GM12878 (cell line): ENCODE measurements around the gene FRAS1. TPM values are rescaled to one million over a fixed set of nuclear protein-coding genes. Genes with fewer than 3 reads are reported as not detected.

Experiments used
- ATAC-seq: fragments of 200-7000 bp; cut with Tn5 transposase; 3 replicates; pipeline ENCODE4 v1.9.1; 2020; ENCODE audit warnings: mild to moderate bottlenecking, moderate library complexity
- BruUV-seq: library from RNA; stranded (reverse); fragments of 400-500 nt; replicated peaks from 2 replicates; lab custom pipeline; 2021; lab: Mats Ljungman, UMichigan
- CTCF ChIA-PET: fragments of 300-600 bp; sonication (Branson Sonifier 250); formaldehyde crosslinking; extraction: SDS; loops from one replicate; lab custom pipeline; 2021; ENCODE audit warnings: inconsistent platforms; lab: Yijun Ruan, JAX
- POLR2A ChIA-PET: fragments of 350-600 bp; formaldehyde crosslinking; extraction: SDS; loops from one replicate; lab custom pipeline; 2021; ENCODE audit warnings: inconsistent platforms; lab: Charles Lee
- RAD21 ChIA-PET: fragments of 300-600 bp; sonication (Branson Sonifier 250); formaldehyde crosslinking; loops from one replicate; lab custom pipeline; 2023; ENCODE audit warnings: antibody characterized with exemption; ENCODE audit not compliant: unreplicated experiment; lab: Charles Lee
- SMC1A ChIA-PET: fragments of 300-600 bp; sonication (Branson Sonifier 250); formaldehyde crosslinking; loops from one replicate; lab custom pipeline; 2023; ENCODE audit not compliant: unreplicated experiment, uncharacterized antibody; lab: Charles Lee
- DNase-seq: peaks from one replicate; pipeline ENCODE4 v3.0.0-alpha.2; 2011; ENCODE audit warnings: low read depth, low spot score
- FAIRE-seq: peaks from 3 replicates; lab custom pipeline; 2011; peaks lifted over from hg19 to GRCh38; lab: Jason Lieb, UNC
- H2AFZ ChIP-seq: 2 replicates; pipeline ENCODE4 v1.6.0; 2011; ENCODE audit warnings: low read depth, low read length, control low read depth; ENCODE audit not compliant: control insufficient read depth
- H3K27ac ChIP-seq: 2 replicates; pipeline ENCODE4 v1.5.1; 2011; ENCODE audit warnings: control low read depth; ENCODE audit not compliant: control insufficient read depth, insufficient read depth
- H3K27me3 ChIP-seq, 2 experiments: replicated peaks in 1 of 2; 2 replicates each; pipeline versions ENCODE4 v1.6.0 to v1.6.1; 2011; ENCODE audit warnings: low read length in 1 of 2; ENCODE audit not compliant: control insufficient read depth in 2 of 2, insufficient read depth in 2 of 2
- H3K36me3 ChIP-seq, 2 experiments: 2 replicates each; pipeline ENCODE4 v1.5.1; 2011; ENCODE audit warnings: low read length in 1 of 2; ENCODE audit not compliant: control insufficient read depth in 2 of 2, insufficient read depth in 2 of 2
- H3K4me1 ChIP-seq: 2 replicates; pipeline ENCODE4 v1.6.1; 2011; ENCODE audit warnings: mild to moderate bottlenecking, low read length, moderate library complexity, mixed read lengths; ENCODE audit not compliant: control insufficient read depth, insufficient read depth
- H3K4me2 ChIP-seq: 2 replicates; pipeline ENCODE4 v1.6.0; 2011; ENCODE audit warnings: control low read depth; ENCODE audit not compliant: control insufficient read depth, insufficient read depth
- H3K4me3 ChIP-seq: fragments of 200-600 bp; sonication (generic); 2 replicates; pipeline ENCODE4 v1.5.1; 2016
- H3K79me2 ChIP-seq: 2 replicates; pipeline ENCODE4 v1.6.0; 2011; ENCODE audit warnings: low read length; ENCODE audit not compliant: control insufficient read depth, insufficient read depth
- H3K9ac ChIP-seq: 2 replicates; pipeline ENCODE4 v1.8.0; 2011; ENCODE audit warnings: low read length, control low read depth, mixed read lengths; ENCODE audit not compliant: control insufficient read depth, insufficient read depth
- H3K9me3 ChIP-seq: replicated peaks from 3 replicates; pipeline ENCODE4 v1.5.1; 2011; ENCODE audit warnings: mild to moderate bottlenecking, low read length; ENCODE audit not compliant: control insufficient read depth, insufficient read depth
- H4K20me1 ChIP-seq: 2 replicates; pipeline ENCODE4 v1.6.0; 2011; ENCODE audit not compliant: control insufficient read depth, insufficient read depth
- ATF2 ChIP-seq: IDR thresholded peaks from 2 replicates; pipeline ENCODE4 v1.6.1; 2012; ENCODE audit warnings: low read length, inconsistent platforms
- ATF3 ChIP-seq: IDR thresholded peaks from 2 replicates; pipeline ENCODE4 v1.6.1; 2011; ENCODE audit warnings: low read depth, mild to moderate bottlenecking, low read length, moderate library complexity, borderline replicate concordance; ENCODE audit errors: extremely low read depth
- ATF7 ChIP-seq: fragments of 450-650 bp; IDR thresholded peaks from 2 replicates; pipeline ENCODE4 v1.6.1; 2016; ENCODE audit warnings: low read depth, mild to moderate bottlenecking
- BACH1 ChIP-seq: fragments of 450-650 bp; IDR thresholded peaks from 2 replicates; pipeline ENCODE4 v1.6.1; 2017; ENCODE audit warnings: mild to moderate bottlenecking, borderline replicate concordance
- BCL11A ChIP-seq: IDR thresholded peaks from 2 replicates; pipeline ENCODE4 v1.6.1; 2011; ENCODE audit warnings: low read depth, low read length
- CBX5 ChIP-seq: sonication (generic); IDR thresholded peaks from 2 replicates; pipeline ENCODE4 v1.6.1; 2016; ENCODE audit warnings: low read depth, moderate library complexity, mild to moderate bottlenecking, inconsistent platforms
- CHD2 ChIP-seq: IDR thresholded peaks from 2 replicates; pipeline ENCODE4 v1.6.1; 2011; ENCODE audit warnings: low read depth, low read length, improper control_type of control experiment, borderline replicate concordance
- FOS ChIP-seq: IDR thresholded peaks from 3 replicates; pipeline ENCODE4 v1.6.1; 2011; ENCODE audit warnings: borderline replicate concordance; ENCODE audit not compliant: insufficient read length; ENCODE audit errors: extremely low read depth
- FOXK2 ChIP-seq: fragments of 450-650 bp; IDR thresholded peaks from 2 replicates; pipeline ENCODE4 v1.6.1; 2017; ENCODE audit warnings: mild to moderate bottlenecking, moderate library complexity
- GABPA ChIP-seq: IDR thresholded peaks from 2 replicates; pipeline ENCODE4 v1.6.1; 2014; ENCODE audit warnings: antibody characterized with exemption, low read depth, mild to moderate bottlenecking, inconsistent platforms
- IKZF2 ChIP-seq, 2 experiments: fragments of 450-650 bp; IDR thresholded peaks; 2 replicates each; pipeline ENCODE4 v1.6.1; 2017; ENCODE audit warnings: mild to moderate bottlenecking in 2 of 2, moderate library complexity in 2 of 2
- IRF5 ChIP-seq: fragments of 450-650 bp; IDR thresholded peaks from 2 replicates; pipeline ENCODE4 v1.6.1; 2017; ENCODE audit warnings: borderline replicate concordance
- KDM1A ChIP-seq: fragments of 200-600 bp; sonication (generic); IDR thresholded peaks from 2 replicates; pipeline ENCODE4 v1.6.1; 2016; ENCODE audit warnings: borderline replicate concordance
- NFXL1 ChIP-seq: fragments of 450-650 bp; IDR thresholded peaks from 2 replicates; pipeline ENCODE4 v1.6.1; 2017; ENCODE audit warnings: antibody characterized with exemption, mild to moderate bottlenecking, borderline replicate concordance
- POU2F2 ChIP-seq: IDR thresholded peaks from 3 replicates; pipeline ENCODE4 v1.6.1; 2011; ENCODE audit warnings: low read depth, mild to moderate bottlenecking, low read length, borderline replicate concordance
- RAD51 ChIP-seq: fragments of 450-650 bp; IDR thresholded peaks from 2 replicates; pipeline ENCODE4 v1.6.1; 2016; ENCODE audit warnings: moderate library complexity, mild to moderate bottlenecking, inconsistent platforms
- TCF12 ChIP-seq: IDR thresholded peaks from 2 replicates; pipeline ENCODE4 v1.6.1; 2011; ENCODE audit warnings: low read depth, mild to moderate bottlenecking, low read length
- TCF3 ChIP-seq: IDR thresholded peaks from 2 replicates; pipeline ENCODE4 v1.6.1; 2012; ENCODE audit warnings: low read depth, mild to moderate bottlenecking, low read length, borderline replicate concordance; ENCODE audit not compliant: insufficient read depth
- WRNIP1 ChIP-seq: IDR thresholded peaks from 2 replicates; pipeline ENCODE4 v1.6.1; 2011; ENCODE audit warnings: low read depth, low read length, improper control_type of control experiment, borderline replicate concordance
- ZNF207 ChIP-seq: fragments of 450-650 bp; IDR thresholded peaks from 2 replicates; pipeline ENCODE4 v1.6.1; 2014; ENCODE audit warnings: antibody characterized with exemption, mild to moderate bottlenecking, borderline replicate concordance
- ZNF24 ChIP-seq: fragments of 450-650 bp; IDR thresholded peaks from 2 replicates; pipeline ENCODE4 v1.6.1; 2017; ENCODE audit warnings: antibody characterized with exemption, mild to moderate bottlenecking
- ZNF622 ChIP-seq: fragments of 450-650 bp; IDR thresholded peaks from 2 replicates; pipeline ENCODE4 v1.6.1; 2017; ENCODE audit warnings: mild to moderate bottlenecking, inconsistent platforms
- WGBS: methylation state at CpG from one replicate; pipeline ENCODE4 v1.1.6; 2016; ENCODE audit warnings: low lambda C conversion rate; ENCODE audit not compliant: insufficient replicate concordance, insufficient coverage; ENCODE audit errors: missing lambda C conversion rate; 5-methylcytosine and 5-hydroxymethylcytosine counted together
- in situ Hi-C: fragments of 300-500 bp; cut with MboI; formaldehyde crosslinking; loops from 9 replicates; pipeline ENCODE4 v1.14.3; 2018; ENCODE audit warnings: mixed read lengths
- intact Hi-C: fragments of 100-400 bp; cut with micrococcal nuclease; formaldehyde crosslinking; loops from one replicate; pipeline ENCODE4 v1.14.2; 2022; ENCODE audit not compliant: unreplicated experiment
- polyA plus RNA-seq, 11 experiments: library from polyadenylated mRNA; depleted of rRNA in 4 of 11; unstranded in 6 of 11; stranded (reverse) in 5 of 11; fragments of >200 nt; fragmentation: Nextera tagmentation in 4 of 11; fragmentation: Illumina TruSeq in 1 of 11; extraction: Ambion mirVana in 4 of 11; extraction: Trizol in 1 of 11; gene quantifications; 1 replicate in 1 of 11; 2 replicates in 10 of 11; pipeline versions ENCODE4 v1.2.1 to v1.2.3, GENCODE V29; 2011 to 2016; ENCODE audit warnings: inconsistent platforms in 2 of 11, missing spikeins in 2 of 11, low read depth in 1 of 11
- total RNA-seq, 4 experiments: library from RNA; depleted of rRNA in 3 of 4; stranded (reverse); fragments of >200 nt in 3 of 4; fragmentation: Illumina TruSeq in 1 of 4; extraction: Trizol in 1 of 4; gene quantifications; 2 replicates each; pipeline versions ENCODE4 v1.2.1 to v1.2.3, GENCODE V29; 2013 to 2021
- TF ChIP-seq, protein P1 (sequence below): fragments of 150-350 bp; IDR thresholded peaks from 2 replicates; pipeline ENCODE4 v1.6.1; 2014; ENCODE audit warnings: mild to moderate bottlenecking, low read depth, low read length

FRAS1 gene
- total and polyA plus RNA-seq, 10 of the 15 experiments (the other 5 are each of a cell fraction or from before 2014, with no cell fraction given): 0.08 to 11.7 (median 0.20) TPM

- TF ChIP-seq ZNF622 (no peak), NFXL1 (no peak), RAD51 (no peak), ATF7 (no peak), FOXK2 (no peak), ZNF24 (no peak), FOS (no peak), KDM1A (no peak), TCF12 (no peak), GABPA (no peak), IRF5 (no peak), ZNF207 (no peak)
- TF ChIP-seq, all 136 proteins: peak for 0
Observed at GRCh38 chr4:78417603-78418002, 360.5 kb downstream of the FRAS1 start (continued).

DNA sequence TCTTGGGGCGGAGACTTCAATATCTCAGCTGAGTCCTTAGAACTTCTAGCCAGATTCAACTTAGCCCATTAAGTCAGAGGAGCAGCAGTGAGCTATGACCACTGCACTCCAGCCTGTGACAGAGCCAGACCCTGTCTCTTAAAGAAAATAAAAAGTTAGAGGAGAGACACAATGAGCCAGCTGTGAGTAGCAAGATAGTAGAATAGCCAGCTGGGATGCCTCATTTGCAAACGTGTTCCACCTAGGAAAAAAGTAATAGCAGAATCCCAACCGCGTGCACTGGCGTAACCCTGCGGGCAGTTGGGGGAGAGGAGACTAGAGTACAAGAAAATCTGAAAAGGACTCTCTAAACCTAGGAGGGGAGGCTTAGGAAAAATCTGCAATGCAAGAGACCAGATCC lies 361.3 kb downstream of the FRAS1 start:
- no peak for FAIRE-seq
- TF ChIP-seq CHD2: no peak
- no peak for TF ChIP-seq POU2F2
- no peak for TF ChIP-seq ZNF622
- no peak for TF ChIP-seq IKZF2 (IDR thresholded peaks at IDR 0.05)
- TF ChIP-seq, protein P1, sequence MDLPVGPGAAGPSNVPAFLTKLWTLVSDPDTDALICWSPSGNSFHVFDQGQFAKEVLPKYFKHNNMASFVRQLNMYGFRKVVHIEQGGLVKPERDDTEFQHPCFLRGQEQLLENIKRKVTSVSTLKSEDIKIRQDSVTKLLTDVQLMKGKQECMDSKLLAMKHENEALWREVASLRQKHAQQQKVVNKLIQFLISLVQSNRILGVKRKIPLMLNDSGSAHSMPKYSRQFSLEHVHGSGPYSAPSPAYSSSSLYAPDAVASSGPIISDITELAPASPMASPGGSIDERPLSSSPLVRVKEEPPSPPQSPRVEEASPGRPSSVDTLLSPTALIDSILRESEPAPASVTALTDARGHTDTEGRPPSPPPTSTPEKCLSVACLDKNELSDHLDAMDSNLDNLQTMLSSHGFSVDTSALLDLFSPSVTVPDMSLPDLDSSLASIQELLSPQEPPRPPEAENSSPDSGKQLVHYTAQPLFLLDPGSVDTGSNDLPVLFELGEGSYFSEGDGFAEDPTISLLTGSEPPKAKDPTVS: no peak
- TF ChIP-seq BACH1: no peak
- no peak for TF ChIP-seq TCF3
- no peak for TF ChIP-seq ATF2
- no peak for TF ChIP-seq ATF3
- no peak for TF ChIP-seq BCL11A
- no peak for TF ChIP-seq CBX5
- TF ChIP-seq WRNIP1: no peak

More for the DNA sequence above, 361.3 kb downstream of the FRAS1 start:
- no peaks in the 10 kb centered on the region for H3K9me3 ChIP-seq
- H3K27ac ChIP-seq: no peak overlapping the region
- in situ Hi-C loops: no loop called here
- POLR2A ChIA-PET: no interaction called here
- H2AFZ ChIP-seq: no peak overlapping the region
- no peak overlapping the region for H3K9ac ChIP-seq
- no peaks in the 10 kb centered on the region for H3K36me3 ChIP-seq
- H3K4me1 ChIP-seq: no peaks in the 10 kb centered on the region
- DNase-seq (no peak), ATAC-seq (no peak)
- 54% methylated on average over 6 of the region's 6 CpGs for WGBS
- RAD21 ChIA-PET: no interaction called here
- SMC1A ChIA-PET: interaction anchor here (1.0 kb wide), 1 partner anchor 16 kb away, joined by 3 read pairs; no protein-coding TSS in a partner anchor
- H4K20me1 ChIP-seq: peaks cover 3% of the 10 kb centered on the region; the same call in 1 of the 2 replicates
- H3K4me2 ChIP-seq: no peak overlapping the region
- no peaks in the 10 kb centered on the region for H3K79me2 ChIP-seq
- intact Hi-C loops: no loop called here
- no peaks in the 10 kb centered on the region; a peak in 1 of 4 replicates for H3K27me3 ChIP-seq
- CTCF ChIA-PET: no interaction called here
- no TSS peak for BruUV-seq
- no peak overlapping the region for H3K4me3 ChIP-seq
